Prostate gland (tissue), 2 donors: ENCODE results near the gene RAB40C. TPM values are rescaled to one million over a fixed set of nuclear protein-coding genes. Genes with fewer than 3 reads are reported as not detected.

Experiments
- DNase-seq: peaks from one replicate; pipeline ENCODE4 v3.0.0-alpha.2; 2019; ENCODE audit warnings: low spot score
- H3K27ac ChIP-seq, 2 donors: fragments of 200-600 bp; sonication (generic); 2 replicates each; pipeline ENCODE4 v1.5.1; 2017 to 2019
- H3K27me3 ChIP-seq: fragments of 200-600 bp; sonication (generic); replicated peaks from 2 replicates; pipeline ENCODE4 v1.5.1; 2019; ENCODE audit not compliant: insufficient read depth
- H3K36me3 ChIP-seq, 2 donors: fragments of 200-600 bp; sonication (generic); 1 replicate in 1 of 2; 2 replicates in 1 of 2; pipeline versions ENCODE4 v1.5.1 to v1.8.1; 2017 to 2019
- H3K4me1 ChIP-seq: fragments of 200-600 bp; sonication (generic); replicated peaks from 2 replicates; pipeline ENCODE4 v1.5.1; 2019
- H3K4me3 ChIP-seq, 2 donors: fragments of 200-600 bp; sonication (generic); 2 replicates each; pipeline ENCODE4 v1.5.1; 2017 to 2019
- H3K9me3 ChIP-seq: fragments of 200-600 bp; sonication (generic); 2 replicates; pipeline ENCODE4 v1.5.1; 2017
- POLR2A ChIP-seq: fragments of 450-650 bp; IDR thresholded peaks from one replicate; pipeline ENCODE4 v1.6.1; 2016; ENCODE audit warnings: antibody characterized with exemption, mild to moderate bottlenecking
- POLR2AphosphoS5 ChIP-seq: sonication (generic); formaldehyde crosslinking; IDR thresholded peaks from one replicate; pipeline ENCODE4 v1.6.1; 2017; ENCODE audit warnings: antibody characterized with exemption
- WGBS: methylation state at CpG from one replicate; pipeline ENCODE4 v1.1.5; 2018; 5-methylcytosine and 5-hydroxymethylcytosine counted together
- intact Hi-C: fragments of 100-400 bp; cut with DNase I; formaldehyde crosslinking; loops from one replicate; pipeline ENCODE4 v1.14.2; 2022
- total RNA-seq, 2 donors: library from RNA; depleted of rRNA; stranded (reverse); fragments of >200 nt; gene quantifications; one replicate each; pipeline ENCODE4 v1.1.0, GENCODE V29; 2016
- TF ChIP-seq, protein P1 (sequence below), 4 experiments: fragments of 200-600 bp in 2 of 4; fragments of 450-650 bp in 2 of 4; sonication (generic) in 2 of 4; IDR thresholded peaks; 1 replicate in 3 of 4; 2 replicates in 1 of 4; pipeline ENCODE4 v1.5.1; 2016 to 2019; ENCODE audit warnings: antibody characterized with exemption in 4 of 4, mild to moderate bottlenecking in 2 of 4, moderate library complexity in 2 of 4

Gene RAB40C
- total RNA-seq, 2 donors from 2014 or later = 41.8 to 68.0 TPM

DNA sequence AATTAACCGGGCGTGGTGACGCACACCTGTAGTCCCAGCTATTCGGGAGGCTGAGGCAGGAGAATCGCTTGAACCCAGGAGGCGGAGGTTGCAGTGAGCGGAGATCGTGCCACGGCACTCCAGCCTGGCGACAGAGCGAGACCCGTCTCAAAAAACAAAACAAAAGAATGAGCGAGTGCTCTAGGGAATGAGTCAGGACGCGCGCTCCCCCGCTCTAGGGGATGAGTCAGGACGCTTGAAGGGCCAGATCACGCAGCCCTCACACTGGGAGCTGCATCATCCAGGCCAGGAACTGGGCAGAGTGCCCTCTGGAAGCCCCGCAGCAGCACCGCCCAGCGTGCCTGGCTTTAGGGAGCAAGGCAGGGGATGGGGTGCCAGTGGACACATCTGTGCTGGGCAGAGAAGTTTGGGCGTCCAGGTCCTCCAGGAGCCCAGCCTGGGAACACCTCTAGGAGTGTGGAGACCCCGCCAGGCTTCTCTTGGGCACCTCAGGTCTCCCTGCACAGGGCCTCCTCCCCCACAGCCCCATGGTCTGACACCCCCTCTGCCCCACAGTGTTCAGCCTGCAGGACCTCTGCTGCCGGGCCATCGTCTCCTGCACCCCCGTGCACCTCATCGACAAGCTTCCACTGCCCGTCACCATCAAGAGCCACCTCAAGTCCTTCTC lies 37.1 kb downstream of the RAB40C start:
- no peak for DNase-seq
- Histone ChIP-seq H3K9me3 (no peaks in the 10 kb centered on the region), H3K4me1 (peaks cover 6% of the 10 kb centered on the region), H3K36me3 (peaks cover 0 to 3% of the 10 kb centered on the region in 2 donors), H3K4me3 (no peak overlapping the region), H3K27me3 (no peaks in the 10 kb centered on the region), H3K27ac (no peak overlapping the region)
- intact Hi-C loops = no loop called here
- 91% methylated on average over 29 of the region's 29 CpGs for WGBS
- TF ChIP-seq POLR2AphosphoS5 (no peak), POLR2A (no peak)
- TF ChIP-seq, protein P1, sequence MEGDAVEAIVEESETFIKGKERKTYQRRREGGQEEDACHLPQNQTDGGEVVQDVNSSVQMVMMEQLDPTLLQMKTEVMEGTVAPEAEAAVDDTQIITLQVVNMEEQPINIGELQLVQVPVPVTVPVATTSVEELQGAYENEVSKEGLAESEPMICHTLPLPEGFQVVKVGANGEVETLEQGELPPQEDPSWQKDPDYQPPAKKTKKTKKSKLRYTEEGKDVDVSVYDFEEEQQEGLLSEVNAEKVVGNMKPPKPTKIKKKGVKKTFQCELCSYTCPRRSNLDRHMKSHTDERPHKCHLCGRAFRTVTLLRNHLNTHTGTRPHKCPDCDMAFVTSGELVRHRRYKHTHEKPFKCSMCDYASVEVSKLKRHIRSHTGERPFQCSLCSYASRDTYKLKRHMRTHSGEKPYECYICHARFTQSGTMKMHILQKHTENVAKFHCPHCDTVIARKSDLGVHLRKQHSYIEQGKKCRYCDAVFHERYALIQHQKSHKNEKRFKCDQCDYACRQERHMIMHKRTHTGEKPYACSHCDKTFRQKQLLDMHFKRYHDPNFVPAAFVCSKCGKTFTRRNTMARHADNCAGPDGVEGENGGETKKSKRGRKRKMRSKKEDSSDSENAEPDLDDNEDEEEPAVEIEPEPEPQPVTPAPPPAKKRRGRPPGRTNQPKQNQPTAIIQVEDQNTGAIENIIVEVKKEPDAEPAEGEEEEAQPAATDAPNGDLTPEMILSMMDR (IDR thresholded peaks at IDR 0.05) = no peak

DNA sequence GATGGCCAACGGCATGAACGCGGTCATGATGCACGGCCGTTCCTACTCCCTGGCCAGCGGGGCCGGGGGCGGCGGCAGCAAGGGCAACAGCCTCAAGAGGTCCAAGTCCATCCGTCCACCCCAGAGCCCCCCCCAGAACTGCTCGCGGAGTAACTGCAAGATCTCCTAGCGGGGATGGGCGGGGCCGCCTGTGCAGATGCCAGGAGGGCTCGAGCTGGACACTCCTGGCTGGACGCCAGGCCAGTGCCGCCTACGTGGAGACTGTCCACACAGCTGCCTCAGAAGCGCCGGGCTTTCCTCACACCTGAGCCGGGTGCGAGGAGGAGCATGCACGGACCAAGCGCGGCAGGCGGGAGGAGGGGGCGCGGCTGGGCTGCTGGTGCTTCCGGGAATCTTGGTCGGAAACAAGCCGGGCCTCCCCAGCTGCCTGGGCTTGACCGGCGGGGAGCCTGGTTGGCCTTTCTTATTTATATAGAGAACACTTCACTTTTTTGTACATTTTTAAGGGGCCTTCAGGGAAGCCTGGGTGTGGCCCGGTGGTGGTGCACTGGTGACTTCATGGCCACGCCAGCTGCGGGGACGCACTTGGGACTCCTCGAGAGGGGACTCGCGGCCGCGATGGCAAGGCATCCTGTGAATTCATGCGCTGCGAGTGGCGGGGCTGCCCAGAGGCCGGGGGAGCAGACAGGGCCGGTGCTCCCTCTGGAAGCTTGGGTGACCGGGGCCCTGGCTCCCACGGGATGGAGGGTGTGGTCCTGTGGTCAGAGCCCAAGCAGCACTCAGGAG lies 37.8 kb downstream of the RAB40C start:
- peaks cover 0 to 3% of the 10 kb centered on the region in 2 donors for H3K36me3 ChIP-seq
- no peaks in the 10 kb centered on the region for H3K27me3 ChIP-seq
- TF ChIP-seq POLR2AphosphoS5 (no peak), POLR2A (no peak)
- TF ChIP-seq, protein P1 (IDR thresholded peaks at IDR 0.05) = no peak
- H3K4me3 ChIP-seq = no peak overlapping the region
- H3K27ac ChIP-seq = no peak overlapping the region
- intact Hi-C loops = no loop called here
- no peak for DNase-seq
- 77% methylated on average over 46 of the region's 50 CpGs for WGBS
- no peaks in the 10 kb centered on the region for H3K9me3 ChIP-seq
- no peaks in the 10 kb centered on the region for H3K4me1 ChIP-seq

DNA sequence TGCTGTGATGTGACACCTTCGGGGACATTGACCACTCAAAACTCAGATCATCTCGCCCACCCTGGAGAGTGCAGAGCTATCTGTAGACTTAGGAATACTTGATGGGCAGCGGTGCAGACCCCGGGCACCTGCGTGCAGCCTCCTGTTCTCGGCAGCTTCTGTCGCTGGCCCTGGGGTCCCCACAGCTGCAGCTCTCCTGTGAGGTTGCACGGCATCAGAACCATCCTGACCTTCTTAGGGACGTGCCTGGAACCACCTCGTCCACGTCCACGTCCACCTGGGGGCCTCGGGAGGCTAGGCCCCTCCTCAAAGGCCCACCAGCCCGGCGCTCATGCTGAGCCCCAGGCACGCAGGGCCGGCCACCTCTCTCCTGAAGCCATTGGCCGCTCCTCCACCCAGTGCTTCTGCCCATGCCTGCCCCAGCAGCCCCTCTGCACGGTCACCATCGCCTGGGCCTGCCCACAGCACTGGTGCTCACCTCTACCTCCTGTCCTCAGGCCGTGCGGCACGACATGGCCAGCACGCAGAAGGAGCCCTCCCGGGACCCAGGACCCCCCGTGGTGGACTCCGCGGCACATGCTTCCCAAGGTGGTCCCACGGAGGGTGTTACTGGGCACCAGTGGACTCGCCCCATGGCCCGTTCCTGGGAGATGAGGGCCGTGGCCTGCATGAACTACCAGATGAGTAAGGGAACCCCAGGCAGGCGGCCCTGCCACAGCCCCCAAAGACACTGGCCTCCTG lies 38.6 kb downstream of the RAB40C start:
- peaks cover 0 to 3% of the 10 kb centered on the region in 2 donors for H3K36me3 ChIP-seq
- no peak for TF ChIP-seq POLR2A
- no peak for TF ChIP-seq POLR2AphosphoS5
- TF ChIP-seq, protein P1 (IDR thresholded peaks at IDR 0.05) = no peak
- no peak overlapping the region for H3K4me3 ChIP-seq
- DNase-seq = no peak
- H3K4me1 ChIP-seq = no peaks in the 10 kb centered on the region
- no peaks in the 10 kb centered on the region for H3K27me3 ChIP-seq
- 91% methylated on average over 33 of the region's 33 CpGs for WGBS
- intact Hi-C loops = no loop called here
- no peak overlapping the region for H3K27ac ChIP-seq
- no peaks in the 10 kb centered on the region for H3K9me3 ChIP-seq

DNA sequence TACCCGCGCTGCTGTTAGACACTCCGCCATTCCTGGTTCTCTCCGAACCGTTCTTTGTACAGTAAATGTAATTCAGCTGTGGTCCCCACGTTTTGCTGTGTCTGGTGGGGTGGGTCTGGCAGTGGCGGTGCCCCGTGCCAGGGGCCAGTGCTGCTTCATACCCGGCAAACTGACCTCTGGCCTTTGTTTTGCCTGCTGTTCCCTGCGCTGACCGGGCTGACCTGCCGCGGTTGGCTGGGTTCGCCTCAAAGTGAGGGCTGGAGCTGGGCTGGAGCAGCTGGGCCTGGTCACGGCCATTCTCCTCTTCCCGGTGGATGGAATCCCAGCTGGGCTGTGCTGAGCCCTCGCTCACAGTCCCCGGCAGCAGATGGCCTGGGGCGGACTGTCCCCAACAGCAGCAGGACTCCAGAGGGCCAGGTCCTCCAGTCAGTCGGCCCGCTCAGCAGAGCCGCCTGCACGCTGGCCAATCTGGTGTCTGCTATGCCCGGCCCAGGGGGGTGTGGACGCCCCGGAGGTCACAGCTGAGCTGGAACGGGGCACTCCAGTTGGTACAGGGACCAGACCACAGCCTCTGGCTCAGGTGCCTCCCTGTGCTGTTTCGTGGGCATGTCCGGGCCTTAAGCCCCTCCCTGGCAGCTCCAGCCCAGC lies 39.4 kb downstream of the RAB40C start:
- Histone ChIP-seq H3K36me3 (peaks cover 0 to 3% of the 10 kb centered on the region in 2 donors), H3K27ac (no peak overlapping the region), H3K4me1 (no peaks in the 10 kb centered on the region), H3K4me3 (no peak overlapping the region), H3K27me3 (no peaks in the 10 kb centered on the region), H3K9me3 (no peaks in the 10 kb centered on the region)
- TF ChIP-seq, protein P1 (IDR thresholded peaks at IDR 0.05) = no peak
- TF ChIP-seq POLR2A (no peak), POLR2AphosphoS5 (no peak)
- 73% methylated on average over 28 of the region's 29 CpGs for WGBS
- no peak for DNase-seq
- intact Hi-C loops = no loop called here
